ENCODE measurements around the gene IRX4. TPM values are rescaled to one million over a fixed set of nuclear protein-coding genes. Genes with fewer than 3 reads are reported as not detected.

Gene IRX4
- not detected for total RNA-seq
- under 1 TPM in 1 of 3 donors, not detected in 2; 0.05 TPM for polyA plus RNA-seq
- long read RNA-seq, donor 1 = 0 reads
- long read RNA-seq, donor 2 = 0 reads

DNA sequence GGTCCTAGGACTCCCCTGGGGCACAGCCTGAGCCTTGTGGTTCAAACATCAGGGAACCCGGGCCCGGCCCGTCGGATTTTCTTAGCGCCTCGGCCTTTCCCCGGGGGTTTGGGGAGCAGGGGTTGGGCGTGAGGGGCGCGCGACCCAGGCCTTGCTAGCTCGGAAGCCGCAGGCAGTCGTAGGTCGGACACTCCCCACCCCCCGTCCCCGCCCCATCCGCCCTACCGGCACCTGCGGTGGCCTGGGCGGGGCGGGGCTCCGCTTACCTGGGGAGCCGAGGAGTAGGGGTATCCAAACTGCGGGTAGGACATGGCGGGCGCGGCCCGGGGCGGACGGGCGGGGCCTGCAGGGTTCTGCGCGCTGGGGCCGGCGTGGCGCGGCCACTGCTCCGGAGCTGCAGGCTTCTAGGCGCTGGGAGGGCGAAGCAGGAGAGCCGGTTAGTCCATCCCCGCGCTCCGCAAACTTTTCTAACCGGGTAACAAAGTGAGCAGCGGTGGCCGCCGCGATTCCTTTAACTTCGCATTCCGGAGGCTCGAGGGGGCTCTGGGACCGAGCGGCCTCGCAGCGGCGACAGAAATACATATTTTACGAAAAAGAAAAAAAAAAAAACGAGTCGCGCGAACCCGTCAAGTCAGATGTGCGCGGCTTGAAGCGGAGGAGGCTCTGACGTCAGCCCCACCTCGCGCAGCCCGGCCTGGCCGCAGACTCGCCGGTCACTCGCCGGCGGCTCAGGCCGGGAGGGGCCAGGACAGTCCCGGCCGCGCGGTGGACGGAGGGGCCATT is at the start of gene IRX4:
Gene IRX4 (minus strand): TSS at position 589 of the 783 bp plus-strand sequence. CDS start 278 bp downstream, at position 311.
- peak within 1 kb of the TSS in 7 of 8 donors; percentile 13 to 46 (median 22) for H3K4me3 ChIP-seq
- peaks cover 0 to 18% (median 0%) of the 10 kb centered on the region in 8 donors for H3K9me3 ChIP-seq
- intact Hi-C loops (cut with DNase I; ENCODE audit: low total_unique reads) = no loop called here
- no peak within 1 kb of the TSS for H3K27ac ChIP-seq
- peaks cover 16 to 63% (median 35%) of the 10 kb centered on the region in 6 donors for H3K4me1 ChIP-seq
- WGBS, 5 donors = 2 to 11% (median 3%) methylated on average over 52 to 83 of the region's 83 CpGs
- peaks cover 14 to 100% (median 98%) of the 10 kb centered on the region in 7 donors for H3K27me3 ChIP-seq (replicated peaks in 1 of 7)
- peak; percentile 66 for DNase-seq
- H3K36me3 ChIP-seq = no peaks in the 10 kb centered on the region
- TF ChIP-seq POLR2AphosphoS5 (IDR thresholded peaks at IDR 0.05) (no peak), POLR2A (IDR thresholded peaks at IDR 0.05) (no peak), CTCF (IDR thresholded peaks at IDR 0.05 in 8 of 11, conservative IDR thresholded peaks at IDR 0.05 in 3 of 11) (no peak)

GRCh38 chr5:1931604-1932231 is 49.0 kb upstream of the IRX4 start:
- Histone ChIP-seq H3K9me3 (no peaks in the 10 kb centered on the region), H3K27ac (no peak overlapping the region), H3K4me3 (peak overlapping the region in 2 of 8 donors; percentile 7 to 31), H3K4me1 (peaks cover 0 to 16% (median 13%) of the 10 kb centered on the region in 6 donors), H3K27me3 (replicated peaks in 1 of 7) (peaks cover 3 to 91% (median 34%) of the 10 kb centered on the region in 7 donors), H3K36me3 (no peaks in the 10 kb centered on the region)
- intact Hi-C loops (cut with DNase I; ENCODE audit: low total_unique reads) = no loop called here
- TF ChIP-seq POLR2A (IDR thresholded peaks at IDR 0.05) (no peak), POLR2AphosphoS5 (IDR thresholded peaks at IDR 0.05) (no peak), CTCF (IDR thresholded peaks at IDR 0.05 in 8 of 11, conservative IDR thresholded peaks at IDR 0.05 in 3 of 11) (no peak)
- WGBS, 5 donors = 5 to 13% (median 6%) methylated on average over 11 to 27 of the region's 27 CpGs
- DNase-seq = no peak

- DNase-seq = peak; percentile 67
- Histone ChIP-seq H3K9me3 (no peaks in the 10 kb centered on the region), H3K4me1 (peaks cover 0 to 16% (median 13%) of the 10 kb centered on the region in 6 donors), H3K27ac (no peak overlapping the region), H3K36me3 (no peaks in the 10 kb centered on the region), H3K27me3 (replicated peaks in 1 of 7) (peaks cover 3 to 91% (median 34%) of the 10 kb centered on the region in 7 donors), H3K4me3 (peak overlapping the region in 3 of 8 donors; percentile 5 to 31 (median 13))
- WGBS, 5 donors = 2 to 4% (median 3%) methylated on average over 18 to 66 of the region's 66 CpGs
- intact Hi-C loops (cut with DNase I; ENCODE audit: low total_unique reads) = no loop called here
- no peak for TF ChIP-seq POLR2A (IDR thresholded peaks at IDR 0.05)
- TF ChIP-seq POLR2AphosphoS5 (IDR thresholded peaks at IDR 0.05) = no peak
- TF ChIP-seq CTCF (IDR thresholded peaks at IDR 0.05 in 8 of 11, conservative IDR thresholded peaks at IDR 0.05 in 3 of 11) = no peak
These were observed 48.3 kb upstream of the IRX4 start for GRCh38 chr5:1930880-1931603.

Measured in spleen (tissue), 13 donors.